BLaER1 (cell line): ENCODE results near the gene NAALADL2.
"Not testable (repeated sequence)": the region's sequence is repeated elsewhere in the genome, so short reads cannot be mapped to it uniquely, and the experiment has no call there.

Source experiments
- H3K27ac ChIP-seq: shearing (Covaris generic); formaldehyde crosslinking; 2 replicates; pipeline ENCODE4 v1.8.1; 2022
- H3K27me3 ChIP-seq: shearing (Covaris generic); formaldehyde crosslinking; 2 replicates; pipeline ENCODE4 v1.8.1; 2022
- H3K36me3 ChIP-seq: shearing (Covaris generic); formaldehyde crosslinking; 2 replicates; pipeline ENCODE4 v1.8.1; 2022
- H3K4me1 ChIP-seq: shearing (Covaris generic); formaldehyde crosslinking; 2 replicates; pipeline ENCODE4 v1.8.1; 2022
- H3K4me2 ChIP-seq: shearing (Covaris generic); formaldehyde crosslinking; 2 replicates; pipeline ENCODE4 v1.8.1; 2022
- H3K4me3 ChIP-seq: shearing (Covaris generic); formaldehyde crosslinking; 2 replicates; pipeline ENCODE4 v1.8.1; 2022
- H3K9ac ChIP-seq: shearing (Covaris generic); formaldehyde crosslinking; 2 replicates; pipeline ENCODE4 v1.8.1; 2022
- H3K9me3 ChIP-seq: shearing (Covaris generic); formaldehyde crosslinking; 2 replicates; pipeline ENCODE4 v1.8.1; 2022
- H4K20me1 ChIP-seq: shearing (Covaris generic); formaldehyde crosslinking; 2 replicates; pipeline ENCODE4 v1.8.1; 2022
- Cebpa-rat ChIP-seq: shearing (Covaris generic); IDR thresholded peaks from 2 replicates; pipeline ENCODE4 v1.8.1; 2022

The NAALADL2 gene

DNA sequence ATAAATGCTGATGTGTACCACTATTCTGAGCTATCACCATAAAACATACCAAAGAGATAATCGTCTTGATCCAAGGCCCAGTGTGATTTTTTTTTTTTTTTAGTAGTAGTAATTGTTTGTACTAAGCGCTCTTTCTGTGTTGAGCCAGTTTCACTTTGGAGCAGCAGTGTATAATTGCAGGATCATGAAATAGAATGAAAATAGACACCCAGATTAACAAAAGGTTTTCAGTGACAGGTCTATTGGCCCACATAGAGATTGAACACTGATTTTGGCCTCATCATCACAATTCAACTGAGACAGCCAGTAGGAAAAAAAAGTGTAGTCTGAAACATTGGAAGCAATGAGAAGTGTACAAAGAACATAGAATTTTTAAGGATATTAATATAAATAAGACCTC is 749.8 kb downstream of the NAALADL2 start:
- H3K27me3 ChIP-seq: no peaks in the 10 kb centered on the region
- no peaks in the 10 kb centered on the region for H3K4me1 ChIP-seq
- no peaks in the 10 kb centered on the region for H4K20me1 ChIP-seq
- H3K27ac ChIP-seq: no peak overlapping the region
- H3K4me3 ChIP-seq: no peak overlapping the region
- H3K36me3 ChIP-seq: no peaks in the 10 kb centered on the region
- H3K4me2 ChIP-seq: no peak overlapping the region
- no peak overlapping the region for H3K9ac ChIP-seq
- no peak for TF ChIP-seq Cebpa-rat
- no peaks in the 10 kb centered on the region for H3K9me3 ChIP-seq

DNA sequence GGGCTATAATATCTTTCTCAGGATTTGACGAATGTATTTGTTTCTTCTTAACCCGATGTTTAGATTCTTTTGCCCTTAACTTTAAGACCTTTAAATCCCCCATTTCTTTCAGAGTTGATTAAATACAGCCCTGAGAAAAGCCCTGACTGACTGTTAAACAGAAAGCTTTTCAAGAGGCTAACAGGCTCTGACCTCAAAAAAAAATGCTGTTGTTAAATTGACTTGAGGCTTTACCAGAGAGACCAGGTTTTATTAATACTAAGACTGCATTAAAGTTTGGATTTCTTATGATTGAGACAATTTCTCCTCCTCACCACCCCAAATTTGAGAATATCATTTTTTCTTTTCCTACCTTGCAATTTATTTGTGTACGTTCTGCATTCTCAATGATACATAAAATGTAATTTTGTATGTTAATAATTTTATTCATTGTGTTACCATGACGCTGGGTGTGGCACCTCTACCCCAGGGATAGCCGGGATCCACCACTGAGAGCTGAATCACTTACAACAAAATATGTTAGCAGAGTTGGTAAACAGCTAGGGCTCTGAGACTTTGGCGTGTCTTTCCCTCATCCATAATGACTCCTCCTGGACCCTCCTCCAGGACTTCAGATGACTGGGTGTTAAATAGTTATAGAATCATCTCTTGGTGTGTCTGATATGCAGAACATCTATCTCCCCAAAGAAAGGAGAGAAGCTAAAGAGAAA is 753.5 kb downstream of the NAALADL2 start:
- TF ChIP-seq Cebpa-rat: no peak
- no peak overlapping the region for H3K4me3 ChIP-seq
- H3K36me3 ChIP-seq: no peaks in the 10 kb centered on the region
- H3K27ac ChIP-seq: no peak overlapping the region
- no peaks in the 10 kb centered on the region for H3K4me1 ChIP-seq
- H3K4me2 ChIP-seq: no peak overlapping the region
- H4K20me1 ChIP-seq: no peaks in the 10 kb centered on the region
- H3K27me3 ChIP-seq: no peaks in the 10 kb centered on the region
- H3K9ac ChIP-seq: no peak overlapping the region
- peaks cover 9% of the 10 kb centered on the region; the same call in 1 of the 2 replicates for H3K9me3 ChIP-seq

- H3K9me3 ChIP-seq: peaks cover 18% of the 10 kb centered on the region
- H3K27ac ChIP-seq, H3K27me3 ChIP-seq, H3K4me2 ChIP-seq, H3K9ac ChIP-seq, H3K36me3 ChIP-seq, H3K4me1 ChIP-seq, H4K20me1 ChIP-seq, H3K4me3 ChIP-seq: not testable (repeated sequence)
These were observed 755.0 kb downstream of the NAALADL2 start for GRCh38 chr3:175614107-175614506.

DNA sequence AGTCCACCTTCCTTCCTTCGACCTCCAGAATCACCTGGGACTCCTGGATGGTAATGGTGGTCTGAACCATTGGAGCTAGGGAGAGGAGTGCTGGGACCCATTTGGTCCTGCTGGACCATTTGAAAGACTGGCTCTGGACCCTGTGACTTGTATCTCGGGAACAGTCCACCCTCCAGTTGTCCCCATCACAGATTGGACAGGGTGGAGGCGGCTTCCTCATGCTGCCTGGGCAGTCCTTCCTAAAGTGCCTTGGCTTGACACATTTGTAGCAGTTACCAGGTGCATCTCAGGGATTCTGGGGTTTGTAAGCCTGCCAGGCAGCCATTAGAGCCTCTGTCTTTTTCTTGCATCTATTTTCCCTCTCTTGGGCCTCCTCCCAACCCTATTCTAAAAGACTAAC is 758.1 kb downstream of the NAALADL2 start:
- H3K4me1 ChIP-seq: peaks cover 13% of the 10 kb centered on the region
- H3K4me3 ChIP-seq: no peak overlapping the region
- H3K27me3 ChIP-seq: no peaks in the 10 kb centered on the region
- no peak overlapping the region for H3K4me2 ChIP-seq
- no peak for TF ChIP-seq Cebpa-rat
- no peak overlapping the region for H3K27ac ChIP-seq
- peaks cover 30% of the 10 kb centered on the region for H3K9me3 ChIP-seq
- no peak overlapping the region for H3K9ac ChIP-seq
- H3K36me3 ChIP-seq: no peaks in the 10 kb centered on the region
- no peaks in the 10 kb centered on the region for H4K20me1 ChIP-seq

- Histone ChIP-seq H3K9ac (no peak overlapping the region), H4K20me1 (no peaks in the 10 kb centered on the region), H3K27ac (no peak overlapping the region), H3K4me2 (0 out of 2 replicates have a peak overlapping the region, but pooled peaks have one; percentile 5), H3K27me3 (no peaks in the 10 kb centered on the region), H3K9me3 (peaks cover 30% of the 10 kb centered on the region), H3K4me3 (no peak overlapping the region), H3K4me1 (peaks cover 13% of the 10 kb centered on the region), H3K36me3 (no peaks in the 10 kb centered on the region)
- TF ChIP-seq Cebpa-rat: no peak
These were observed 760.2 kb downstream of the NAALADL2 start for GRCh38 chr3:175619369-175619768.

DNA sequence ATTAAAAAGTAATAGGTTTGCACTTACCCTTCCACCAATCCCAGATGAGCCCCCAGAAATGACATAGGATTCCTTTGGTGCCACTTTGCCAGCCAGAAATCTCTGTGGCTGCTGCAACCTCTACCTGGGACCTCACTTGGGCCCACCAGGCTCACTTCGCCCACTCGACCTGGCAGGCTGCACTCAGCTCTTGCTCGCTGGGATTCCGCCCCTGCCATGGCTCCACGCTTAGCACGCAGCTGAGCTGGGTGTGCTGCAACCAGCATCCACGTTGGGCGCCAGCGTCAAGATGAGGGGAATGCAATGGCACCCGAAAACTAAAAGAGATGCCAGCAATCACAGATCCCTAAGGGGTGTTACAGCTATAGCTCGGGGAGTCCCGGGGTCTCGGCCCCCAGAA is 761.0 kb downstream of the NAALADL2 start:
- Histone ChIP-seq H3K9ac (no peak overlapping the region), H3K4me2 (no peak overlapping the region), H3K27ac (no peak overlapping the region), H3K36me3 (no peaks in the 10 kb centered on the region), H3K27me3 (no peaks in the 10 kb centered on the region), H3K9me3 (peaks cover 30% of the 10 kb centered on the region), H3K4me1 (peaks cover 13% of the 10 kb centered on the region), H3K4me3 (no peak overlapping the region), H4K20me1 (no peaks in the 10 kb centered on the region)
- no peak for TF ChIP-seq Cebpa-rat

DNA sequence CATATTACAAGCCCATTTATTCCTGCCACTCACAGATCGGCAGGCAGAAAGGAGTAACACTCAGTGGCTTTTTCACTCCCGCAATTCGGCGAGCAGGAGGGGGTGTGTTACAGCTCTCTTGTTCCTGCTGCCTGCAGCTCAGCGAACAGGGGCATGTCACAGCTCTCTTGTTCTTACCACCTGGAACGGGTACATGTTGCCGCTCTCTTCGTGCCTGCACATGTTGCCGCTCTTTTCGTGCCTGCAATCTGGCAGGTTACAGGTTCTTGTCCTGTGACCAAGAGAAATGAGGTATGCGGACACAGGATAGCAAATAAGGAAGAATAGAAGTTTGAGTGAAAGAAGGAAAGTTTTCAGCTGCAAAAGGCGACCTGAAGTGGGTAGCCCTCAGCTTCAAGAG is 761.4 kb downstream of the NAALADL2 start:
- TF ChIP-seq Cebpa-rat: no peak

GRCh38 chr3:175640958-175641357 is 781.8 kb downstream of the NAALADL2 start:
- no peak overlapping the region for H3K4me3 ChIP-seq
- H3K9me3 ChIP-seq: peaks cover 12% of the 10 kb centered on the region
- no peaks in the 10 kb centered on the region for H3K36me3 ChIP-seq
- no peak overlapping the region for H3K9ac ChIP-seq
- no peaks in the 10 kb centered on the region for H3K4me1 ChIP-seq
- H4K20me1 ChIP-seq: no peaks in the 10 kb centered on the region
- H3K27me3 ChIP-seq: no peaks in the 10 kb centered on the region
- no peak for TF ChIP-seq Cebpa-rat
- no peak overlapping the region for H3K4me2 ChIP-seq
- no peak overlapping the region for H3K27ac ChIP-seq

More for the DNA sequence above, 761.4 kb downstream of the NAALADL2 start:
- Histone ChIP-seq H3K4me1 (peaks cover 13% of the 10 kb centered on the region), H3K9me3 (peaks cover 30% of the 10 kb centered on the region), H4K20me1 (no peaks in the 10 kb centered on the region), H3K36me3 (no peaks in the 10 kb centered on the region), H3K4me2 (no peak overlapping the region), H3K4me3 (no peak overlapping the region), H3K27me3 (no peaks in the 10 kb centered on the region), H3K9ac (no peak overlapping the region), H3K27ac (no peak overlapping the region)

- no peaks in the 10 kb centered on the region for H3K4me1 ChIP-seq
- H3K4me2 ChIP-seq: no peak overlapping the region
- H3K36me3 ChIP-seq: no peaks in the 10 kb centered on the region
- H4K20me1 ChIP-seq: no peaks in the 10 kb centered on the region
- no peak overlapping the region for H3K27ac ChIP-seq
- no peak for TF ChIP-seq Cebpa-rat
- H3K9ac ChIP-seq: no peak overlapping the region
- H3K9me3 ChIP-seq: peaks cover 6% of the 10 kb centered on the region
- no peak overlapping the region for H3K4me3 ChIP-seq
- H3K27me3 ChIP-seq: no peaks in the 10 kb centered on the region
These were observed 787.7 kb downstream of the NAALADL2 start for GRCh38 chr3:175646865-175647264.

DNA sequence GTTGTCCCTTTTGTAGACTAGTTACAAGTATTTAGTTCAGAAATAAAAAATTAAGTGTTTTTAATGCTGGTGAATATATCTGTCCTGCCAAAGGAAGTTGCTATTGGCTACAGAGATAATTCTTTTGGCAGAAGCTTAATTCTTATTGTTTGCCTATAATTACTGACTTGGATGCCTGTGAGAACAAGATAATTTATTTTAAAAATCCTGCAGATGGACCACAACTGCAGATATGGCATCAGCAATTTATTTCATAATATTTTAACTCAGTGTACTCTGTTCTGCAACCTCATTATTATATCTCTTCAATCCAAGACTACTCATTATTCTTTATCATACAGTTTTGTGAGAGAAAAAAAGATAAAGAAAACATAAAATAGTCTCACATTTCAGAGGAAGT is 789.8 kb downstream of the NAALADL2 start:
- H3K36me3 ChIP-seq: no peaks in the 10 kb centered on the region
- TF ChIP-seq Cebpa-rat: no peak
- H3K4me2 ChIP-seq: no peak overlapping the region
- H3K27ac ChIP-seq: no peak overlapping the region
- no peaks in the 10 kb centered on the region for H3K4me1 ChIP-seq
- no peak overlapping the region for H3K4me3 ChIP-seq
- H3K9ac ChIP-seq: no peak overlapping the region
- H3K27me3 ChIP-seq: no peaks in the 10 kb centered on the region
- no peaks in the 10 kb centered on the region for H4K20me1 ChIP-seq
- no peaks in the 10 kb centered on the region for H3K9me3 ChIP-seq

DNA sequence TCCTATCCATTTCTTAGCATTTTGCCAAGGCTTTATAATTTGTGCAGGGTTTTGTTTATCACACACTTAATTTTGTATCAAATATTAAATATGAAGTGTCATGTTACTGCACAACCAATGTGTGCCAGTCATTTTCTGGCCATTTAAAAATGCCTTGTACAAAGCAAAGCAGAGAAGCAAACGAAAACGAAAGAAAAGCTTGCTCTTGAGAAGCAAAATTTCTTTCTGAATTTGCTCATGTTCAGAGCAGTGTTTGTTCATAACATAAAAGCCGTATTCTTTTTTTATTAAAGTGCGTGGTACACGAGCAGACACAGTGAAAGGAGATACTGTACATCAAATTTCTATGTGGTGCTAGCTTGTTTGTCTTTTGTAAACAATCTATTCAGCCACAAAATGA is 792.6 kb downstream of the NAALADL2 start:
- Histone ChIP-seq H3K36me3 (no peaks in the 10 kb centered on the region), H3K4me1 (no peaks in the 10 kb centered on the region), H3K27me3 (no peaks in the 10 kb centered on the region), H3K9me3 (no peaks in the 10 kb centered on the region), H3K27ac (no peak overlapping the region), H3K4me3 (no peak overlapping the region), H3K9ac (no peak overlapping the region), H4K20me1 (no peaks in the 10 kb centered on the region), H3K4me2 (no peak overlapping the region)
- TF ChIP-seq Cebpa-rat: no peak
